Glomerular endothelial cell (primary cell): Measurements from ENCODE around the gene IFNW1. TPM values are rescaled to one million over a fixed set of nuclear protein-coding genes. Genes with fewer than 3 reads are reported as not detected.

Experiments used
- DNase-seq: peaks from one replicate; pipeline ENCODE4 v3.0.0-alpha.2; 2011; ENCODE audit warnings: low read depth, low spot score; ENCODE audit errors: extremely low read depth
- total RNA-seq: library from RNA; depleted of rRNA; stranded (reverse); fragments of >200 nt; gene quantifications from 2 replicates; pipeline ENCODE4 v1.2.3, GENCODE V29; 2015

The IFNW1 gene
- total RNA-seq, 1 donor from 2014 or later: not detected

- peak; percentile 56 for DNase-seq
Observed at GRCh38 chr9:21110708-21111576, 30.7 kb downstream of the IFNW1 start.

- no peak for DNase-seq
Observed at GRCh38 chr9:21104787-21105186, 36.8 kb downstream of the IFNW1 start.

GRCh38 chr9:21102305-21102704, 39.3 kb downstream of the IFNW1 start:
- DNase-seq: no peak

- no peak for DNase-seq
Observed at GRCh38 chr9:21097817-21098216, 43.8 kb downstream of the IFNW1 start.

- no peak for DNase-seq
Observed at GRCh38 chr9:21096901-21097255, 44.8 kb downstream of the IFNW1 start.

- DNase-seq: no peak
Observed at GRCh38 chr9:21096172-21096900, 45.3 kb downstream of the IFNW1 start.

GRCh38 chr9:21095561-21095960, 46.1 kb downstream of the IFNW1 start:
- DNase-seq: no peak

Other genes with a start within 250 kb of the IFNW1 start
- 2.0 and 2.8 TPM in 2 replicates for gene HACD4, start 110.2 kb downstream of the IFNW1 start, total RNA-seq
- gene IFNB1, start 63.9 kb downstream of the IFNW1 start, total RNA-seq: not detected in 2 replicates
- not detected in 2 replicates for gene IFNA21, start 24.8 kb upstream of the IFNW1 start, total RNA-seq
- not detected in 2 replicates for gene IFNA4, start 45.8 kb upstream of the IFNW1 start, total RNA-seq
- not detected in 2 replicates for gene IFNA7, start 60.4 kb upstream of the IFNW1 start, total RNA-seq
- gene IFNA10, start 65.3 kb upstream of the IFNW1 start, total RNA-seq: not detected in 2 replicates
- gene IFNA16, start 75.5 kb upstream of the IFNW1 start, total RNA-seq: not detected in 2 replicates
- not detected in 2 replicates for gene IFNA17, start 86.4 kb upstream of the IFNW1 start, total RNA-seq
- gene IFNA14, start 98.2 kb upstream of the IFNW1 start, total RNA-seq: not detected in 2 replicates
- not detected in 2 replicates for gene IFNA5, start 163.5 kb upstream of the IFNW1 start, total RNA-seq
- 29.3 and 31.4 TPM in 2 replicates for gene KLHL9, start 193.6 kb upstream of the IFNW1 start, total RNA-seq
- not detected in 2 replicates for gene IFNA6, start 209.1 kb upstream of the IFNW1 start, total RNA-seq
- gene IFNA13, start 226.2 kb upstream of the IFNW1 start, total RNA-seq: not detected in 2 replicates
- not detected in 2 replicates for gene IFNA2, start 243.6 kb upstream of the IFNW1 start, total RNA-seq